Tibial nerve (tissue), 4 donors: Measurements from ENCODE around the gene PRMT5. TPM values are rescaled to one million over a fixed set of nuclear protein-coding genes. Genes with fewer than 3 reads are reported as not detected.
A peak's percentile ranks its signal among the peaks of the same experiment; 100 is the strongest.

Experiments
- DNase-seq, 2 donors: peaks; one replicate each; pipeline ENCODE4 v3.0.0-alpha.2; 2019; ENCODE audit warnings: low spot score in 2 of 2
- H3K27ac ChIP-seq, 4 donors: fragments of 200-600 bp; sonication (generic) in 3 of 4; one replicate each; pipeline ENCODE4 v1.5.1; 2017 to 2019; ENCODE audit warnings: mild to moderate bottlenecking in 1 of 4
- H3K27me3 ChIP-seq, 2 donors: fragments of 200-600 bp; sonication (generic) in 1 of 2; one replicate each; pipeline versions ENCODE4 v1.5.1 to v1.6.0; 2017 to 2019
- H3K36me3 ChIP-seq, 3 donors: fragments of 200-600 bp; sonication (generic); one replicate each; pipeline ENCODE4 v1.5.1; 2018 to 2019
- H3K4me1 ChIP-seq, 4 donors: fragments of 200-600 bp; sonication (generic) in 3 of 4; one replicate each; pipeline ENCODE4 v1.5.1; 2017 to 2019
- H3K4me3 ChIP-seq, 4 donors: fragments of 200-600 bp; sonication (generic) in 3 of 4; one replicate each; pipeline ENCODE4 v1.5.1; 2017 to 2019; ENCODE audit warnings: mild to moderate bottlenecking in 1 of 4, moderate library complexity in 1 of 4
- H3K9me3 ChIP-seq, 4 donors: fragments of 200-600 bp; sonication (generic) in 3 of 4; one replicate each; pipeline ENCODE4 v1.5.1; 2017 to 2019
- CTCF ChIP-seq, 5 experiments: fragments of 200-600 bp in 3 of 5; fragments of 450-650 bp in 2 of 5; sonication (generic) in 3 of 5; IDR thresholded peaks; one replicate each; pipeline ENCODE4 v1.5.1; 2016 to 2019; ENCODE audit warnings: antibody characterized with exemption in 5 of 5, mild to moderate bottlenecking in 3 of 5, moderate library complexity in 2 of 5
- EP300 ChIP-seq, 2 donors: sonication (generic); formaldehyde crosslinking; IDR thresholded peaks; one replicate each; pipeline ENCODE4 v1.6.1; 2017; ENCODE audit warnings: antibody characterized with exemption in 2 of 2, mild to moderate bottlenecking in 1 of 2
- POLR2A ChIP-seq, 2 donors: fragments of 450-650 bp; IDR thresholded peaks; one replicate each; pipeline ENCODE4 v1.6.1; 2017; ENCODE audit warnings: antibody characterized with exemption in 2 of 2, mild to moderate bottlenecking in 2 of 2, moderate library complexity in 2 of 2
- WGBS, 2 donors: methylation state at CpG; one replicate each; pipeline ENCODE4 v1.1.5; 2018; 5-methylcytosine and 5-hydroxymethylcytosine counted together
- total RNA-seq, 4 donors: library from RNA; depleted of rRNA; stranded (reverse); fragments of >200 nt; gene quantifications; one replicate each; pipeline ENCODE4 v1.1.0, GENCODE V29; 2016

PRMT5 gene
- total RNA-seq, 4 donors from 2014 or later, result 60.6 to 82.5 (median 76.8) TPM

GRCh38 chr14:22901799-22902198 is 27.4 kb downstream of the PRMT5 start:
- TF ChIP-seq POLR2A (IDR thresholded peaks at IDR 0.05), result no peak
- no peak for TF ChIP-seq EP300 (IDR thresholded peaks at IDR 0.05)
- TF ChIP-seq CTCF (IDR thresholded peaks at IDR 0.05), result no peak
- 83 to 93% methylated on average over 7 of the region's 7 CpGs for WGBS, 2 donors
- Histone ChIP-seq H3K4me3 (no peak overlapping the region), H3K36me3 (peaks cover 2 to 71% (median 7%) of the 10 kb centered on the region in 3 donors), H3K9me3 (no peaks in the 10 kb centered on the region), H3K27me3 (no peaks in the 10 kb centered on the region), H3K4me1 (peaks cover 0 to 8% (median 0%) of the 10 kb centered on the region in 4 donors), H3K27ac (no peak overlapping the region)
- no peak for DNase-seq

- peak in 1 of 2 donors; percentile 78 for DNase-seq
- Histone ChIP-seq H3K27ac (peak overlapping the region in 1 of 4 donors; percentile 46), H3K9me3 (no peaks in the 10 kb centered on the region), H3K4me1 (peaks cover 0 to 8% (median 0%) of the 10 kb centered on the region in 4 donors), H3K4me3 (no peak overlapping the region), H3K27me3 (no peaks in the 10 kb centered on the region), H3K36me3 (peaks cover 0 to 56% (median 2%) of the 10 kb centered on the region in 3 donors)
- TF ChIP-seq POLR2A (IDR thresholded peaks at IDR 0.05) (no peak), CTCF (IDR thresholded peaks at IDR 0.05) (peak in 4 of 5 experiments; percentile 10 to 58 (median 51)), EP300 (IDR thresholded peaks at IDR 0.05) (no peak)
- 27 to 33% methylated on average over 3 of the region's 3 CpGs for WGBS, 2 donors
Measured at GRCh38 chr14:22900081-22900799, 28.9 kb downstream of the PRMT5 start.

- 61 to 63% methylated on average over 8 of the region's 8 CpGs for WGBS, 2 donors
- H3K9me3 ChIP-seq, result no peaks in the 10 kb centered on the region
- no peak overlapping the region for H3K27ac ChIP-seq
- H3K36me3 ChIP-seq, result peaks cover 0 to 39% (median 0%) of the 10 kb centered on the region in 3 donors
- DNase-seq, result no peak
- no peaks in the 10 kb centered on the region for H3K27me3 ChIP-seq
- peaks cover 0 to 8% (median 0%) of the 10 kb centered on the region in 4 donors for H3K4me1 ChIP-seq
- H3K4me3 ChIP-seq, result no peak overlapping the region
- TF ChIP-seq CTCF (IDR thresholded peaks at IDR 0.05) (no peak), POLR2A (IDR thresholded peaks at IDR 0.05) (no peak), EP300 (IDR thresholded peaks at IDR 0.05) (no peak)
Measured at GRCh38 chr14:22898302-22899090, 30.7 kb downstream of the PRMT5 start.

- no peak overlapping the region for H3K27ac ChIP-seq
- H3K9me3 ChIP-seq, result no peaks in the 10 kb centered on the region
- H3K36me3 ChIP-seq, result peaks cover 0 to 31% (median 0%) of the 10 kb centered on the region in 3 donors
- DNase-seq, result no peak
- H3K4me1 ChIP-seq, result peaks cover 0 to 8% (median 0%) of the 10 kb centered on the region in 4 donors
- H3K4me3 ChIP-seq, result no peak overlapping the region
- TF ChIP-seq POLR2A (IDR thresholded peaks at IDR 0.05) (no peak), CTCF (IDR thresholded peaks at IDR 0.05) (no peak), EP300 (IDR thresholded peaks at IDR 0.05) (no peak)
- 94 to 96% methylated on average over 1 of the region's 1 CpG for WGBS, 2 donors
- no peaks in the 10 kb centered on the region for H3K27me3 ChIP-seq
Measured at GRCh38 chr14:22897357-22897756, 31.8 kb downstream of the PRMT5 start.

GRCh38 chr14:22896760-22897159 is 32.4 kb downstream of the PRMT5 start:
- DNase-seq, result no peak
- no peaks in the 10 kb centered on the region for H3K27me3 ChIP-seq
- no peaks in the 10 kb centered on the region for H3K9me3 ChIP-seq
- TF ChIP-seq POLR2A (IDR thresholded peaks at IDR 0.05) (no peak), EP300 (IDR thresholded peaks at IDR 0.05) (no peak), CTCF (IDR thresholded peaks at IDR 0.05) (no peak)
- peaks cover 0 to 28% (median 0%) of the 10 kb centered on the region in 3 donors for H3K36me3 ChIP-seq
- no peak overlapping the region for H3K27ac ChIP-seq
- H3K4me1 ChIP-seq, result peaks cover 0 to 8% (median 0%) of the 10 kb centered on the region in 4 donors
- WGBS, 2 donors, result 87 to 88% methylated on average over 3 of the region's 3 CpGs
- no peak overlapping the region for H3K4me3 ChIP-seq
